HG03175 (cell line): Measurements from ENCODE around the gene ANO10.
"Not testable (repeated sequence)": the region's sequence is repeated elsewhere in the genome, so short reads cannot be mapped to it uniquely, and the experiment has no call there.

ENCODE experiments used
- ATAC-seq: cut with Tn5 transposase; IDR thresholded peaks from one replicate; pipeline ENCODE4 v1.9.1; 2021; ENCODE audit warnings: mild to moderate bottlenecking, moderate library complexity; ENCODE audit not compliant: unreplicated experiment

The ANO10 gene

DNA sequence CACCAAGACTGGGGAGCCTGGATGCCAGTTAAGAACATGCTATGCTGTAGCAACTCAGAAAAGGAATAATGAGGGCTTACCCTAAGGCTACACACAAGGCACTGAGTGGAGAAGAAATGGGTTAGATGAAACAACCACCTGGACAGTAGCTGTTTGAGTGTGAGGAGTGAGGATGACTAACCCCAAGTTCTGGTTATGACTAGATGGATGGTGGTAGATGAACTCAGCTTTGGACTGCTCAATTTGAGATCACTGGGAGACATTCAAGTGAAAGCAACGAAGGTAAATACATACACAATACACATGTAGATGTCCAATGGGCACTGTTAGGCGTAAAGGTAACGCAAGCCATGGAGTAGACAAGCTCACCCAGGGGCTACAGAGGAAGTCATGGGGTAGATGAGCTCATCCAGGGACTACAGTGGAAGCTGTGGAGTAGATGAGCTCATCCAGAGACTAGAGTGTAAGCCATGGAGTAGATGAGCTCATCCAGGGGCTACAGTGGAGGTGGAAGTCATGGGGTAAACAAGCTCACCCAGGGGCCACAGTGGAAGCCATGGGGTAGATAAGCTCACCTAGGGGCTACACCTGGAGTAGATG is 98.3 kb downstream of the ANO10 start:
- peak; percentile 83 for ATAC-seq

DNA sequence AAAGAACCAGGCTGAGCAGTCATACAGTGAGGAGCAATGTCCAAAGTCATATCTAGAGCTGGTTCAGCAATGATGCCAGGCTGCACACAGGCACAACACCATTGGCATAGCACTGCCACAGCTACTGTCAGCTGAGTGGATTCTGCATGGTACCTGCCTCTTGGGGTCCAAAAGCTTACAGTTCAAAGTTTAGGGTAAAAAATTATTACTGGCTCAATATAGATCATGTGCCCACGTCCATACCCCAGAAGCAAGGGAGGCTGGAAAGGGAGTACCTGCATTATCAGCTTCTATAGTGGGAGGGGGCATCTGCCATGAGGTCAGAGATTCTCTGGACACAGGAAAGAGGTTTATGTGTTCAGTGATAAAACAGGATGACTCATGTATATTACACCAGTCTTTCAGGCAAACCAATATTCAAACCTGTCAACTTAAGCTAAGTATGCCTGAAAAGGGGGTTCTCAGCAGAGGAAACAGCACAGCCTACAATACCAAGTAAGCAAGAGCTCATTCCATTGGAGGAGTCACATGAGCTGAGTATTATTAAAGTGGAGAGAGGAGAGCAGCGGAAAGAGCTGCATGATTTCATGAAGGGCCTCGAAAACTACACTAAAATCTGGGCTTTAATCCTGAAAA is 99.0 kb downstream of the ANO10 start:
- no peak for ATAC-seq

DNA sequence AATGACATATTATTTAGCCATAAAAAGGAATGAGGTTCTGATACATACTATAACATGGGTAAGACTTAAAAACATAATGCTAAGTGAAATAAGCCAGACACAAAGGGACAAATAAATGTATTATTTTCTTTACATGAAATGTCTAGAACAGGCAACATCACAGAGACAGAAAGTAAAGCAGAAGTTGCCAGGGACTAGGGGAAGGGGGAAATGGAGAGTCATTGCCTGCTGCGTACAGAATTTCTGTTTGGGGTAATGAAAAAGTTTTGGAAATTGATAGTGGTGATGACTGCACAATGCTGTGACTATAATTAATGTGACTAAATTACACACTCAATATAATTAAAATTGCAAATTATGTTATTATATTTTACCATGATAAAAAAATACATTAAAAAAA is 99.9 kb downstream of the ANO10 start:
- ATAC-seq = no peak

DNA sequence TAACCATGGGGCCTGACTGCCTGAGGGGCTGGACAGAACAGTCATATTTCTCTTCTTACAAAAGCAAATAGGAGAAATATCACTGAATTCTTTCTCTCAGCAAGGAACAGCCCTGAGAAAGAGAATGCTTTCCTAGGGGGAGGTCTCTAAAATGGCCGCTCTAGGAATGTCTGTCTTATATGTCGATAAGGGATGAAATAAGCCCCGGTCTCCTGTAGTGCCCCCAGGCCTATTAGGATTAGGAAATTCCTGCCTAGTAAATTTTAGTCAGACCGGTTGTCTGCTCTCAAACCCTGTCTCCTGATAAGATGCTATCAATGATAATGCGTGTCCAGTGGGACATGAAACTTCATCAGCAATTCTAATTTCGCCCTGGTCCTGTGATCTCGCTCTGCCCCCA is 103.3 kb downstream of the ANO10 start:
- not testable (repeated sequence) for ATAC-seq

DNA sequence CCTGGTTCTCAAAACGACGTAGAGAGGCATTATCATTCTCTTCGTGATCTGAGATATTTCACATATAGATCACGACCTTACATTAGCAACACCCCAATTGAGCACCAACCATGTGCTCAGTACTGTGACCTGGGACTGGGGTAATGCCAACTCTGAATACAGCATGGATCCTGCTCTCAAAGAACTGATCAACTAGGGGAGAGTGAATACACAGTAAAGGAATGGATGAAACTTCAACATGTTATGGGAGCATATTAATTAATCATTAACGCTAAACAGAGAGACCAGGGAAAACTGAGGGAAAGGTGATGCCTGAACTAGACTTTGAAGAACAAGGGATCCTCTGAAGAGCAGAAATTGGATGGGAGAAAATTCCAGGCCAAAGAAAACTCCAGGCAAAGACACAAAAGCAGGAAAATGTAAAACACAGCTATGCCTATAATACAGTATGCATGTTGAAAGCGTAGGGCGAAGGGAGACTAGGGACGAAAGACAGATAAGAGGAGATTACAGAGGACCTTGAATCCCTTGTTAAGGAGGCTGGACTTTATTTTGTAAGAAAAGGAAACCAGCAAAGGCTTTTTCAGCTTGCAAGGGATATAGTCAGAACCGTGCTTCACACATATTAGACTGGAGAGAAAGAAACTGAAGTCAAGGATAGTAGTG is 105.7 kb downstream of the ANO10 start:
- no peak for ATAC-seq

DNA sequence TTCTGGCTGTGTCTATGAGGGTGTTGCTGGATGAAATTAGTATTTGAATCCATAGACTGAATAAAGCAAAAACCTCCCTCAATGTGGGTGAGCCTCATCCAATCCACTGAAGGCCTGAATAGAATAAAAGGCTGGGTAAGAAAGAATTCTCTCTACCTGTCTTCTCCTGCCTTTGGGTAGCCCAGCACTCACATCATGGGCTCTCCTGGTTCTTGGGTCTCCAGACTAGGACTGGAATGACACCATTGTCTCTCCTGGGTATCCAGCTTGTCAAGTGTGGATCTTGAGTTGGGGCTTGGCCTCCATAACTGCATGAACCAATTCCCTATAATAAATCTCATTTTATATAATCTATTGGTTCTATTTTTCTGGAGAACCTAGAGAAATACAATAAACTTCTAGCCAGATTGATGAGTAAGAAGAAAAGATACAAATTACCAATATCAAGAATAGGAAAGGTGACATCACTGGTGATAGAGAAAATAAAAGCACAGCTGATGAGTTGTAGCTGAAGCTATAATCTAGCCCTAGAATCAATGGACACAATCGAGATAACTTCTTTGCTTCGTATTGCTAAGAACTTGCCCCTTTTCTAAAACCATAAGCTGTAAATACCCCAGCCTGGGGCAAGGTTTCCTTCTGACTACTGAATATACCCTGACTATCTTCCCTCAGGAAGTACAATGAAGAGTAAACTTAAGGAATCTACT is 106.4 kb downstream of the ANO10 start:
- no peak for ATAC-seq

DNA sequence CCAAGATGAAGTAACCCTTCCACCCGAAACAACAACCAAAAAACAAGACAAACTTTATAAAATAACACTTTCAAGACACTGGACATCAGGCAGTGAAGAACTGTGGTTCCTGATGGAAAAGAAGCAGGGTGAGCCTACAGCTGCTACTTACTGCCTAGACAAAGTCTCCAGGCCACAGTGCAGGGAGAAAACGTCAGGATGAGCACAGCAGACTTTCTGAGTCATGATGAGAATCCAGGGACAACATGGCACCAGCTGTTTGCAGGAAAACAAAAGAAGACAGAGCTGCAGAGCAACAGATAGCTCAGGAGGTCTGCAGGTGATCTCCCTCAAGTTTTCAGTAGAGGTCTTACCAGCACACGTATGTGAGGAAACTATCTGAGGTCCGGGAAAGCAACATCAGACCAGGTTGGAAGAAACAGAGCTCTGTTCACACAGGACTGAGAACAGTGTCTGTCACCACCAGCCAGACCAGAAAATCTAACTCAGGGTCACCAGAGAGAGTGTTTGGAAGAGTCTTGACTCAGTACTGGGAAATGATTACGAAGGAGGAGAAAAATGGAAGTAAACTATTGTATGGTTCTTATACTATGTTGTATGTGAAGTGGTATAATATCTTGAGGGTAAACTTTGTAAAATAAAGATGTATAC is 108.9 kb downstream of the ANO10 start:
- ATAC-seq = no peak

DNA sequence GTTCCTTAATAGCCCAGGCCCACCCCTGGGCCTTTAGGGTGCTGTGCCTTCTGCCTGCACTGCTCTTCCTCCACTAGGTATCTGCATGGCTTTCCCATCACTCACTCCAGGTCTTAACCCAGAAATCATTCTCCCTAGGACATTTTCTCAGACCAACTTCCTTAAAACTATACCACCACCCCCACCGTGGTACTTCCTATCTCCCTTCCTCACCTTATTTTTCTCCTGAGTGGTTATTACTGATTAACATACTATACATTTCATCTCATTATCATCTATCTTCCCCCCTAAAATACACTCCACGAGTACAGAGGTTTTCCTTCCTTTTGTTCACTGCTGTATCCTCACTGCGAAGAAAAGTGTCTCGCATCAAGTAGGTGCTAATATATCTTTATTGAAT is 115.2 kb downstream of the ANO10 start:
- no peak for ATAC-seq

DNA sequence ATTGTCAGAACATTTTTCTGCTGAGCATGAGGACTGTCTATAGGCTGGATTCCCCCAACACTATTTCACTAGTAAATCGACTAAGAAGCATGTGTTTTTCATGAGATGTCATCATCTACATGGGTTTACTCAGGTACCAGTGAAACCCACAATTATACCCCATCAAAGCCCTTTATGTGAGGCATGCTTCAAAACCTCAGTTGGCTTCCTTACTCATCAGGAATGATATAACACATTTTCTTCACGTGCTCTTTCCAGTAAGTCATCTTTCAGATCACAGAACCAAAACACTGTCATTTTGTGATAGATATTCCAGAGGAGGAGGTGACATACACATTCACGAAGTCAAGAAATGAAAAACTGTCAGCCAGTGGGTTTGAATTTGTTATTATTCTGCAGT is 116.5 kb downstream of the ANO10 start:
- no peak for ATAC-seq

DNA sequence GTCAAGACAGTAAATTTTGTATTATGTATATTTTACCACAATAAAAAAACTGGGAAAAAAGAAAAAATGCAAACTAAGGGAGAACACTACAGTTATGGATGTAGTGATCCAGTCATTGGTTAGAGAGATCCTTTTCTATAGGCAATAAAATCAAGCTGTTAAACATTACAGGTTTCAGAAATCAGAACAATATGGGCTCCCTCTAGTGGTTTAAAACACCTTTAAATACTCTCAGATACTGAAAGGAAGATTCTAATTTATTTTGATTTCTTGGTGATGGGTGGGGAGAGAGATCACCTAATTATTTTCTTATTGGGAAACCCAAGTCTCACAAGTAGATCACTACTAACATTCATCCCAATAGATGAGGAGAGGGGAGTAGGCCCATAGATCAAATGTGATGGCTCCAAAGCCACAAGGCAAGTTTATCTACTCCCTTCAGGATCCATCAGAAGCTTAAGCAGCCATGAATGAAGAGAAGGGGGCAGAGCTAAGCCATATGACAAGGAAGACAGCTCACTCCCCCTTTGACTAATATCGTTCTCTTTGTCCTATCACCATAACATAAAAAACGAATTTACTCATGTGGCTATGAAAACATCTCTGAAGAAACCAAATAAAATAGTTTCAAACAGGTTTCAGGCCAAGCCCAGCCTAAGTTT is 118.6 kb downstream of the ANO10 start:
- no peak for ATAC-seq

DNA sequence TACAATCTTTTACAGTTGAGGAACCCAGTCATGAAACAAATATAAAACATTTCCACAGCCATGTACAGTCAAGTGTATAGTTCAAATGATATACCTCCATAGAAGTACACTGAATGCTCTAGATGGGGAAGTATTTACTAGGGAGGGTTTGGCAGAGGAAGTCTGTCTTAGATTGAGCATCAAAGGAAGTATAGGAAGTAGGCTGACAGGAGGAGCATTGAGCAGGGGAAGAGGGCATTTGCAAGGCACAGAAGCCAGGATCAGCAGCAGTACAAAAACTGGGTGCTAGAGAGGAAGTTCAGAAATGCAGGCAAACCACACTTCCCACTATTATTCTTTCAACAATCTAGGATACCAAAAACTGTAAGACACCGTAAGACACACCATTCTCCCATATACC is 122.6 kb downstream of the ANO10 start:
- no peak for ATAC-seq

DNA sequence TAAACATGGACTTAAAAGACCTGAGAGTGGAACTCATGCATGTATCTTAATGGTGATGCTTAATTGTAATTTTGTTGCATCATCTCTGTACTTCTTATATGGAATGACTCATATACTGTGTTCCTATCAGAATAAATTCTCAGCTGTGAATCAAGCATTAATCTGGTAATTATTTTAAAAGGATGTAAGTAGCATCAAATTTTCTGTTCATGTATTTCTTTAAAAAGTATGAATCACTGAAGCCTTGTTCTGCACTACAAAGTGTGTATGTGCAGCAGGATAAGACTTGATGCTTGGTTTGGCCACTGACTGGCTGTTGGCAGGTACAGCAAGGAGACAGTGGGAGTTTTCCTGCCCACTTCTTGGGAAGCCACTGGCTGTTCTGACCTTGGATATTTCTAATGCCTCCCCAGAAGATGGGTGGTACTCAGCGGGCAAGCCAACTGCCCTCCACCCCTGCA is 123.9 kb downstream of the ANO10 start:
- ATAC-seq = no peak

DNA sequence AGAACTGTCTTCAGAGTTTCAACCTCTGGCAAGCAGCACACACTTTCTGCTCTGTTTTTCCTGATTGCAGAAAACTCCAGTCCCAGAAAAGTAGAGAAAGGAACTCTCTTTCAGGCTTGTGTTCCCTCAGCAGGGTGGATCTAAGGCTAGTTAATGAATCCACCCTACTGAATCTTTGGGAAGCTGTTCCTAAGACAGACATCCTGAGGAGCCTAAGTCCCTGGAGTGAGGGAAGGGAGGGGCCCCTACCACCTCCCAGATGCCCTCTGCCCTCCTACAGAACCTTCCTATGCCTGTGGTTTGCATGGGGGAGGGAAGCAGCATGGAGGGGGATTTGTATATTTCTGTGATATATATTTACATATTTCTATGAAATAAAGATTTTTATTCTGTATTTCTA is 124.4 kb downstream of the ANO10 start:
- ATAC-seq = no peak

DNA sequence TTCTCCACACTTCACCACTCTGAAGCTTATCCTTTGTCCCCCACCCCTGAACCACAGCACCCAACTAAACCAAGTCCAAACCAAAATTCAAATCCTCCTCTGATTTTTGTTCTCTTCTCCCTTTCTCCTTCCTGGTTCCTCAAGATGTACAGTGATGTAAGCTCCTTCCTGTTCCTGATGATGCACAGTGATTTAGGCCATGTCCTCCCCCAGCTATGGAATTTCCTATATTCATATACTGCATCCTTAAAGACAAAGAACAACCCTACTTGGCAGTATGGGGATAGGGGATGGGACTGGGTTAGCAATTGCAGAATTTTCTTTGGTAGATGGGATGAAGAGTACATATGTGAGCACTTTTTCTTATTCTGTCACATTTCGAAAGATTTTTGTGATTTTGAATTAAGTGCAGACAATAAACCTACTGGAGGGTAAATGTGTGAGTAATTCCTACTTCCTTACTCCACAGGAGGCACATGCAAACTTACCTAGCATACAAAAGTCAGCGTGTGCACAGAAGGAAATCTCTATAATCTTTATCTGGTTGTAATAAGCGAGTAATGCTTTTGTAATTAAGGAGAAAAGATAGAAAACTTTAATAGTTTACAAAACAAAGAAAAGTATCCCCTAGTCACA is 125.0 kb downstream of the ANO10 start:
- ATAC-seq = no peak

DNA sequence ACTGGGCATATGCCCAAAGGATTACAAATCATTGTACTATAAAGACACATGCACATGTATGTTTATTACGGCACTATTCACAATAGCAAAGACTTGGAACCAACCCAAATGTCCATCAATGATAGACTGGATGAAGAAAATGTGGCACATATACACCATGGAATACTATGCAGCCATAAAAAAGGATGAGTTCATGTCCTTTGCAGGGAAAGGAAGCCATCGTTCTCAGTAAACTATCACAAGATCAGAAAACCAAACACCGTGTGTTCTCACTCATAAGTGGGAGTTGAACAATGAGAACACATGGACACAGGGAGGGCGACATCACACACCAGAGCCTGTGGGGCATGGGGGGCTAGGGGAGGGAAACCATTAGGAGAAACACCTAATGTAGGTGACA is 128.9 kb downstream of the ANO10 start:
- not testable (repeated sequence) for ATAC-seq

DNA sequence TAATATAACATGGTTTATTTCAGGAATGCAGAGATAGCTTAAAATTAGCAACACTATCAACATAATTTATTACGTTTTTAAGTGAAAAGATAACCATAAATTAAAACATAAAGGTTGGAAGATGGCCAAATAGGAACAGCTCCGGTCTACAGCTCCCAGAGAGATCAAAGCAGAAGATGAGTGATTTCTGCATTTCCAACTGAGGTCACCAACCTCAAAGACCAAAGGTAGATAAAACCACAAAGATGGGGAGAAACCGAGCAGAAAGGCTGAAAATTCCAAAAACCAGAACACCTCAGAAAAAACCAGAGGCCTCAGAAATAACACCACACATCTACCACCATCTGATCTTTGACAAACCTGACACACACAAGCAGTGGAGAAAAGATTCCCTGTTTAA is 130.0 kb downstream of the ANO10 start:
- not testable (repeated sequence) for ATAC-seq

DNA sequence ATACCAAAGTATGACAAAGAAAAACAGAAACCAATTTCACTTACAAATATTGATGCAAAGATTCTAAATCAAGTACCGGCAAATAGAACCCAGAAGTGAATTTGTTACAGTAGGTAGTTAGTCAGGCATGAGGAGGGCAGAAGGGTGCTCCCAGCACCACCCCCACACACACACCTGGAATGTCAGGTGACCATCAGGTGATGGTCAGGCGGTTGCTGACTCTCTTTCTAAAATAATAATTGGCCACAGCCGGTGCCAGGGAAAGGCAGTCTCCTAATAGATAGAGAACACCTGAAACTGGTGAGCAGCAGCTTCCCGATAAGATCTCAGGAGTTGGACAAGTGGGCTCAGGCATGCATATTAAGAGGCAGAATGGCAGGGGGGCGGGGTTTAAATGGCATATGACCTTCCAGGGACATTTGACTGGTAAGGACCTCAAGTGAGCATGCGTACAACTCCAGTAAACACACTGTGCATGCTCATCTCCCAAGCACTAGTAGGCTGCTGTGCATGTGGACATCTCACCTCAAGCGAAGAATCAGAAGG is 131.1 kb downstream of the ANO10 start:
- no peak for ATAC-seq

DNA sequence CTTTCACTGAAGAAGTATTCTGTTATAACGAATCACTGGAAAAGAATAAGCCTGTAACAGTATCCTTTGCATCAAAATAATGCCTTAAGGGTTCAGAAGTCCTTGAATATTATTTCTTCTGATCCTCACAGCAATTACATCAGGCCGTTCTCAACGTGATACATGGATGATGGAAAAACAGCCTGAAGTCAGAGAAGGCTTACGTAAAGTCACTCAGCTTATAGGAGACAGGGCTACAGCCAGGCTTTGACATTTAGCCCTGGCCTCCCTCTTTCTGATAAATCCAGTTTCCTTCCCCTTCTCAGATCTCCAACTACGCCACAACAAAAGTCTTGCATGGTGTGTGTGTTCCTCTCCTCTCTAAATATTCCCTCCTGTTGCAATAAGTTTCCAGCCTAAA is 131.9 kb downstream of the ANO10 start:
- no peak for ATAC-seq

DNA sequence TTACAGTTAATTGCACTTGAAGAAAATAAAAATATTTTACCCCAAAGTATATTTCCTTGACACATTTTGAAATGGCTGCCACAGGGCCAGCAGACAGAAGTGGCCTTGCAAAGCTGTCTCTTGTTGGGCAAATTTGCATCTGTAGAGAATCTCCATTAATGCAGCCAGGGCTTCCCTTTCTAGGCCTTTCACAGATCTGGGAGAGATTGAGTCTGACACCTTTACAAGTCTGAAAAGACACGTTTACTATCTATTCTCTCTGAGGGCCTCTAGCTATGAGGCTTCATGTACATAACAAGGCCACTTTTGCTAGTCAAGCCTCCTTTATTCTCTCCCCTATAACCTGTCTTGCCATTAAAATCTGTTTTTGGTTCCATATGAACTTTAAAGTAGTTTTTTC is 135.9 kb downstream of the ANO10 start:
- ATAC-seq = no peak

DNA sequence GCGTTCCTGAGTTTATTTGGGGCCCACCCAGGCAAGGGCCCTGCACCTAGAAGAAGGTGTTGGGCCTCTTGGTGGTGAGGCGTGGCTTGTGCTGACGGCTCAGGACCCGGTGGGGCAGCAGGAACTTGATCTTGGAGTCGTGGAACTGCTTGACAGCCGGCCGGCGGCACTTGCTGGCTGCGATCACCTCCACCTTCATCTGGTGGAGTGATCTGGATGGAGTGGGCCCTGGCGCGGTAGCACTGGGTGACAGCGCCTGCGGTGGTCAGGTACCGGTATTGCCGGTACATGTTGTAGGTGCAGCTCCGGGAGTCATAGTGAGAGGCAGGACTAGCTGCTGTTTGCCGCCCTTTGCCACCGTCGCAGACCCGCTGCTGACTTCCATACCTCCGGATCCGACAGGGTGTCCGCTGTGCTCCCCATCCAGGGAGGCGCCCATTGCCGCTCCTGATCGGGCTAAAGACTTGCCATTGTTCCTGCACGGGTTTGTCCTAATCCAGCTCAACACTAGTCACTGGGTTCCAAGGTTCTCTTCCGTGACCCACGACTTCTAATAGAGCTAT is 136.8 kb downstream of the ANO10 start:
- ATAC-seq = no peak
